GM18499 (cell line): ENCODE data around the gene PPM1L.

ENCODE experiments used
- ATAC-seq: cut with Tn5 transposase; IDR thresholded peaks from one replicate; pipeline ENCODE4 v1.9.1; 2021; ENCODE audit warnings: moderate number of reproducible peaks; ENCODE audit not compliant: insufficient read depth, unreplicated experiment

PPM1L gene

GRCh38 chr3:160758929-160759577 lies 3.0 kb downstream of the PPM1L start:
- no peak for ATAC-seq

- no peak for ATAC-seq
Observed at GRCh38 chr3:160763073-160763472, 7.0 kb downstream of the PPM1L start.

- no peak for ATAC-seq
Observed at GRCh38 chr3:160765211-160765610, 9.2 kb downstream of the PPM1L start.

GRCh38 chr3:160768031-160768430 lies 12.0 kb downstream of the PPM1L start:
- no peak for ATAC-seq

GRCh38 chr3:160768918-160769317 lies 12.9 kb downstream of the PPM1L start:
- ATAC-seq: no peak

GRCh38 chr3:160771811-160772459 lies 15.9 kb downstream of the PPM1L start:
- ATAC-seq: no peak

GRCh38 chr3:160773722-160774121 lies 17.7 kb downstream of the PPM1L start:
- ATAC-seq: no peak

GRCh38 chr3:160774172-160774571 lies 18.1 kb downstream of the PPM1L start:
- no peak for ATAC-seq

DNA sequence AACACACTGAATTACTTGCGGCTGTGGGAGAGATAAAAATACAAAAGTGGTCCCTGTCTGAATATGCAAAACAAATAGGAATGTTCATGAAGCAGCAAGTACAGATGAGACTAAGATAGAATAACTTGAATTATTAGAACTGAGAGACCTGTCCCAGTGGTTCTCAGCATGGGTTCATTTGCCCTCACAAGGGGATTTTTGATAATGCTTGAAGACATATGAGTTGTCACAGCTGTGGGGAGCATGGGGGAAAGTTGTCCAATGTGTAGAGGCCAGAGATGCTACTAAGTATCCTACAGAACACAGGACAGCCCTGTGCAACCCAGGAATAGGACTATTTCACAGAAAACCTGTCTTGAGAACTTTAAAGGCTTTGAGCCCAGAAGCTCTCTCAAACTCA lies 22.4 kb downstream of the PPM1L start:
- ATAC-seq: no peak

DNA sequence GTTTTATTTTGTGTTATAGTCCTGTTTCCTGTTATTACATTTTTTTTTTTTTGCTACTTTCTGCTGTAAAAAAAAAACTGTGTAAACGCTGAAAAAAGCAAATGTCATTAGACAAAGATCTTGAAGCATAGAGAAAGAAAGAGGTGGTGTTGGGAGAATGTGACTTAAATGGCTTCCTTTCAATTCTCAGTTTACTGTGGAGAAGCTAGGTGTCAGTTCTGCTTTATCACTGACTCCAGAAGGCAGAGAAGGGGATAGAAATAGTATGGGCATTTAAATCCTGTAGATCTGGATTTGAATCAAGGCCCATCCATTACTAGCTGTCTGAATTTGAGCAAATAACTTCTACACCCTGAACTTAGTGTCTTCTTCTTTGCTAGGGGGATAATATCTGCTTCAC lies 23.0 kb downstream of the PPM1L start:
- ATAC-seq: no peak

- no peak for ATAC-seq
Observed at GRCh38 chr3:160780245-160780644, 24.2 kb downstream of the PPM1L start.

GRCh38 chr3:160781402-160781801 lies 25.4 kb downstream of the PPM1L start:
- no peak for ATAC-seq

DNA sequence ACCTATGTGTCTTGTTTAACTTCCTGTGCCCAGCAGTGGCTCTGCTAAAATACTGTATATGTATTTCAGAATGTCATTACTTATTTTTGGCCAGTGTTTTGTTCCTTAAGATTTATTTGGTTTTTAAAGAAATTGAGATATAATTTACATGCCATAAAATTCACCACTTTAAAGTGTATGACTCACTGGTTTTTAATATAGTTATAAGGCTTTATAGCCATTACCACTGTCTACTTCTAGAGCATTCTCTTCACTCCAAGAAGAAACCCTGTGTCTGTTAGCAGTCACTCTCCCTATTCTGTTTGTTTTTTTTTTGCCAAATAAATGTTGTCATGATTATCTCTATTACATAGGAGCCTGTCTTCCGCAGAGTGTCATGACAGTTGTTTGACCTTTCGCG lies 25.8 kb downstream of the PPM1L start:
- ATAC-seq: no peak

DNA sequence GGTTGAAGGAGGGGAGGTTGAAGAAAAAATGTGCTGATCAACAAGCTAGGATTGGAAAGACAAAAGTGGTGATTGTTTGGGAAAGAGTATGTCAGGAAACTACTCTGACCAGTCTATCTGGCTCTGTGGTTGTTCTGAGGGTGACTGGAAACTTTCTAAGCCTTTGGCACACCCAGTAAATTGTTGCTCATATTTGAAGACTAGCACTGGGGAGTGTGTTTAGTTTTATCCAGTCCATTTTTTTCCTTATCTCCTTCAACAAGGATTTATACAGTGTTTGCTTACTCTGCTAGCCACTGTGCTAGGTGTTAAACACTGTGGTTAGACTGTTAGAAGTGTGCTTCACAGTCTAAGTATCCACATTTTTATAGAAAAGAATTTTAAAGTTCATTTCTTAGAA lies 28.8 kb downstream of the PPM1L start:
- ATAC-seq: no peak

- ATAC-seq: no peak
Observed at GRCh38 chr3:160790726-160791125, 34.7 kb downstream of the PPM1L start.

GRCh38 chr3:160792540-160792939 lies 36.5 kb downstream of the PPM1L start:
- ATAC-seq: no peak

GRCh38 chr3:160793722-160794252 lies 37.8 kb downstream of the PPM1L start:
- ATAC-seq: no peak

DNA sequence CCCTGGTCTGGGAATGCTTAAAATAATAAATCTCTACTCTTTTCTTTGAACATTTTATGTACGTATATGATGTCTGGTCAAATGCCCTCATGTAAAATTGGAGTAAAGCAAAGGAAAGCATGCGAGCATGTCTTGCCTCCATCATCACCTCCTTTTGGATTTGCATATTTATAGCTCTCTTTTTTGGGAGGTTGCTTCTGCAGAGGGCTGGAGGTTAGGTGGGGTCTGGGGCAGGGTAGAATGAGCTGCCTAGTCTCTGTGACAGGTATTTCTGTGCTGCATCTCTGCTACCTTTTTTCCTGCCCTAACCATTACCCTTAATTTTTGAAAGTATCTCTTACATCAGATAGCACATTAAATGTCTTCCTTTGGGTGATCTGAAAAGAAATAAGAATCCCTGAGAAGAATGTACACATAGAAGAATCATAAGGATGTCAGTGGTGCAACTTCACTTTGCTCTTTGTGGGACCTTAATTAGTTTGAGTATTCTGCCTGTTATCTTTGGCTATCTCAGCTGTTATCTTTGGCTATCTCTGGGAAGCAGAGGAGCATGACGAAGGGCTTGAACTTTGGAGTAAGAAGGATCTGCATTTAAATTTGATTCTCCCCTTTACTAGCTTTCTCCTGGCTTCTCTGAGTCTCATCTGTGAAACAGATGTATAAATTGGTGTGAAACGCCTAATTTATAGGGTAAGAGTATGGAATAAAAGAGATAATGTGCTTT lies 40.2 kb downstream of the PPM1L start:
- ATAC-seq: no peak

DNA sequence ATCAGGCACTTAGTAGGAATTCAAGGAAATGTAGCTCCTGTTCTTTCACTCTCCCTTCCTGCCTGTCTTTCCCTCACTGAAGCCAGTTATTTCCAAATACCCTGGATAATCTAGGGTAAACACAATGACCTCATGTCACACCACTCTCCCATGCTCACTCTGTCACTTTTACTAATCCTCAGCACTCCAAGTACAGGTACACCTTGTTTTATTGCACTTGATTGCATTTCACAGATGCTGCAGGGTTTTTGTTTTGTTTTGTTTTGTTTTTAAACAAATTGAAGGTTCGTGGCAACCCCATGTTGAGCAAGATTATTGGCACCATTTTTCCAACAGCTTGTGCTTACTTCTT lies 40.8 kb downstream of the PPM1L start:
- ATAC-seq: no peak

- no peak for ATAC-seq
Observed at GRCh38 chr3:160797356-160797755, 41.3 kb downstream of the PPM1L start.

- peak; percentile 88 for ATAC-seq
Observed at GRCh38 chr3:160801386-160802118, 45.5 kb downstream of the PPM1L start.
